ENCODE data around the gene CARHSP1.
"Not testable (repeated sequence)": the region's sequence is repeated elsewhere in the genome, so short reads cannot be mapped to it uniquely, and the experiment has no call there.

CARHSP1 gene

GRCh38 chr16:8853150-8853549, 15.7 kb downstream of the CARHSP1 start:
- no peak for DNase-seq

GRCh38 chr16:8852534-8852933, 16.3 kb downstream of the CARHSP1 start:
- no peak for DNase-seq

- no peak for DNase-seq
Measured at GRCh38 chr16:8851761-8852403, 16.9 kb downstream of the CARHSP1 start.

GRCh38 chr16:8850279-8850885, 18.4 kb downstream of the CARHSP1 start:
- no peak for DNase-seq

- DNase-seq = no peak
Measured at GRCh38 chr16:8849411-8850011, 19.3 kb downstream of the CARHSP1 start.

GRCh38 chr16:8848939-8849391, 19.8 kb downstream of the CARHSP1 start:
- no peak for DNase-seq

GRCh38 chr16:8848231-8848938, 20.4 kb downstream of the CARHSP1 start:
- DNase-seq = no peak

GRCh38 chr16:8847623-8848022, 21.2 kb downstream of the CARHSP1 start:
- DNase-seq = no peak

- no peak for DNase-seq
Measured at GRCh38 chr16:8847145-8847544, 21.7 kb downstream of the CARHSP1 start.

- no peak for DNase-seq
Measured at GRCh38 chr16:8846401-8846932, 22.3 kb downstream of the CARHSP1 start.

- DNase-seq = no peak
Measured at GRCh38 chr16:8845699-8846298, 23.0 kb downstream of the CARHSP1 start.

- not testable (repeated sequence) for DNase-seq
Measured at GRCh38 chr16:8843296-8843695, 25.5 kb downstream of the CARHSP1 start.

- DNase-seq = not testable (repeated sequence)
Measured at GRCh38 chr16:8842016-8842415, 26.8 kb downstream of the CARHSP1 start.

- not testable (repeated sequence) for DNase-seq
Measured at GRCh38 chr16:8837594-8837993, 31.2 kb downstream of the CARHSP1 start.

- DNase-seq = not testable (repeated sequence)
Measured at GRCh38 chr16:8836797-8837196, 32.0 kb downstream of the CARHSP1 start.

- no peak for DNase-seq
Measured at GRCh38 chr16:8832717-8833105, 36.1 kb downstream of the CARHSP1 start.

GRCh38 chr16:8831871-8832716, 36.7 kb downstream of the CARHSP1 start:
- no peak for DNase-seq

GRCh38 chr16:8831450-8831849, 37.4 kb downstream of the CARHSP1 start:
- no peak for DNase-seq

- no peak for DNase-seq
Measured at GRCh38 chr16:8828541-8829165, 40.2 kb downstream of the CARHSP1 start.

- DNase-seq = no peak
Measured at GRCh38 chr16:8826278-8826879, 42.4 kb downstream of the CARHSP1 start.

- no peak for DNase-seq
Measured at GRCh38 chr16:8822403-8822802, 46.4 kb downstream of the CARHSP1 start.

All from stimulated activated CD4-positive, alpha-beta T cell treated with anti-CD3 and anti-CD28 coated beads, Interleukin-12 subunit alpha, Interleukin-12 subunit beta, amount 100 ng/mL, for 4 hours (primary cell).